B cell (primary cell): Measurements from ENCODE around the gene EML1.

Experiments
- CTCF ChIP-seq: fragments of 200-600 bp; IDR thresholded peaks from one replicate; pipeline ENCODE4 v1.8.0; 2022; ENCODE audit warnings: antibody characterized with exemption, mild to moderate bottlenecking
- EZH2 ChIP-seq: IDR thresholded peaks from 2 replicates; pipeline ENCODE4 v1.6.1; 2012; ENCODE audit warnings: borderline replicate concordance, low read depth, mild to moderate bottlenecking, moderate library complexity, low read length; ENCODE audit not compliant: insufficient read depth, poor library complexity, severe bottlenecking

DNA sequence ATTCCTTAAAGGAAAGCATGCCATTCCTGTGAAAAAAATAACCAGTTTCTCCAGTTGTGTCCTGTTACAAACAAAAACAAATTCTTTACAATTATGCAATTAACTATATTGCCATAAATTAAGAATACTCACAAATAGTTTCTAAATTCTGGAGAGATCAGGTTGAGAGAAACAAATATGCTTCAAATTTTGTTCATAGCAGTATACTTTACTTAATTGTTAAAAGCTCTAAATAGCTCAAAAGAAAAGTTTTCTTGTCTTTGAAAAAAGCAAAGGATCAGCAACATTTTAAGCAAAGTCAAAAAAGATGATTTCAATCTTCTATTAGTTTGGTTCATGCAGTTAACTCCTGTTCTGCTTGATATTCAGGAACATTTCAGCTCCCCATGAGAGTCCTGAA is 109.7 kb downstream of the EML1 start:
- TF ChIP-seq CTCF, result no peak
- no peak for TF ChIP-seq EZH2
